COLO829 (cell line): ENCODE measurements around the gene CCDC50.
A peak's percentile ranks its signal among the peaks of the same experiment; 100 is the strongest.

Source experiments
- DNase-seq: peaks from one replicate; pipeline ENCODE4 v3.0.0; 2012; ENCODE audit warnings: low spot score

Gene CCDC50

GRCh38 chr3:191379446-191379845, 50.3 kb downstream of the CCDC50 start:
- DNase-seq, result no peak

- DNase-seq, result no peak
Measured at GRCh38 chr3:191380001-191380400, 50.8 kb downstream of the CCDC50 start.

GRCh38 chr3:191381303-191381702, 52.1 kb downstream of the CCDC50 start:
- DNase-seq, result no peak

- DNase-seq, result no peak
Measured at GRCh38 chr3:191382661-191383060, 53.5 kb downstream of the CCDC50 start.

GRCh38 chr3:191383124-191383523, 53.9 kb downstream of the CCDC50 start:
- DNase-seq, result no peak

GRCh38 chr3:191385101-191385500, 55.9 kb downstream of the CCDC50 start:
- no peak for DNase-seq

- DNase-seq, result no peak
Measured at GRCh38 chr3:191387441-191388077, 58.4 kb downstream of the CCDC50 start.

- no peak for DNase-seq
Measured at GRCh38 chr3:191388823-191389222, 59.6 kb downstream of the CCDC50 start.

- DNase-seq, result no peak
Measured at GRCh38 chr3:191390580-191390979, 61.4 kb downstream of the CCDC50 start.

GRCh38 chr3:191391861-191392808, 62.9 kb downstream of the CCDC50 start:
- DNase-seq, result no peak

GRCh38 chr3:191393146-191393545, 64.0 kb downstream of the CCDC50 start:
- no peak for DNase-seq

- peak; percentile 40 for DNase-seq
Measured at GRCh38 chr3:191397771-191398170, 68.6 kb downstream of the CCDC50 start.

- DNase-seq, result no peak
Measured at GRCh38 chr3:191398607-191399006, 69.4 kb downstream of the CCDC50 start.

GRCh38 chr3:191399918-191400317, 70.7 kb downstream of the CCDC50 start:
- no peak for DNase-seq

GRCh38 chr3:191401775-191402357, 72.7 kb downstream of the CCDC50 start:
- DNase-seq, result no peak

GRCh38 chr3:191409791-191410359, 80.7 kb downstream of the CCDC50 start:
- no peak for DNase-seq

GRCh38 chr3:191412759-191413158, 83.6 kb downstream of the CCDC50 start:
- DNase-seq, result peak; percentile 68

- no peak for DNase-seq
Measured at GRCh38 chr3:191414286-191414685, 85.1 kb downstream of the CCDC50 start.

- no peak for DNase-seq
Measured at GRCh38 chr3:191414732-191415131, 85.5 kb downstream of the CCDC50 start.

GRCh38 chr3:191415566-191415965, 86.4 kb downstream of the CCDC50 start:
- DNase-seq, result no peak

- DNase-seq, result no peak
Measured at GRCh38 chr3:191417457-191417729, 88.2 kb downstream of the CCDC50 start.

- no peak for DNase-seq
Measured at GRCh38 chr3:191420771-191421170, 91.6 kb downstream of the CCDC50 start.

- no peak for DNase-seq
Measured at GRCh38 chr3:191424881-191425280, 95.7 kb downstream of the CCDC50 start.
